Keratinocyte (primary cell): ENCODE data around the gene ABHD17B. TPM values are rescaled to one million over a fixed set of nuclear protein-coding genes. Genes with fewer than 3 reads are reported as not detected.

Experiments used
- DNase-seq: peaks from one replicate; pipeline ENCODE4 v3.0.0-alpha.2; 2011; ENCODE audit warnings: low read depth, missing footprints, low spot score
- FAIRE-seq: peaks from 2 replicates; lab custom pipeline; 2011; peaks lifted over from hg19 to GRCh38; lab: Jason Lieb, UNC
- H2AFZ ChIP-seq: 2 replicates; pipeline ENCODE4 v1.6.0; 2012; ENCODE audit warnings: low read length, control low read depth, inconsistent platforms; ENCODE audit not compliant: control insufficient read depth
- H3K27ac ChIP-seq: 2 replicates; pipeline ENCODE4 v1.5.1; 2011; ENCODE audit warnings: low read length; ENCODE audit not compliant: control insufficient read depth, insufficient read depth
- H3K27me3 ChIP-seq: 3 replicates; pipeline ENCODE4 v1.6.0; 2011; ENCODE audit warnings: low read length; ENCODE audit not compliant: control insufficient read depth, insufficient read depth; ENCODE audit errors: extremely low read depth
- H3K36me3 ChIP-seq, 2 experiments: 2 replicates in 1 of 2; 3 replicates in 1 of 2; pipeline ENCODE4 v1.5.1; 2011; ENCODE audit warnings: low read length in 2 of 2, mild to moderate bottlenecking in 1 of 2; ENCODE audit not compliant: control insufficient read depth in 2 of 2, insufficient read depth in 2 of 2; ENCODE audit errors: extremely low read depth in 1 of 2
- H3K4me1 ChIP-seq: 3 replicates; pipeline ENCODE4 v1.5.1; 2011; ENCODE audit warnings: low read length; ENCODE audit not compliant: control insufficient read depth, insufficient read depth; ENCODE audit errors: extremely low read depth
- H3K4me2 ChIP-seq: 3 replicates; pipeline ENCODE4 v1.6.0; 2011; ENCODE audit warnings: low read depth, low read length; ENCODE audit not compliant: control insufficient read depth, insufficient read depth; ENCODE audit errors: extremely low read depth
- H3K4me3 ChIP-seq, 3 experiments: fragments of 200-600 bp in 1 of 3; sonication (generic) in 1 of 3; 2 replicates in 2 of 3; 3 replicates in 1 of 3; pipeline ENCODE4 v1.5.1; 2011 to 2016; ENCODE audit warnings: low read length in 3 of 3, mild to moderate bottlenecking in 3 of 3, control low read depth in 2 of 3, inconsistent platforms in 1 of 3, low read depth in 1 of 3, mixed read lengths in 1 of 3, mixed run types in 1 of 3, moderate library complexity in 1 of 3; ENCODE audit not compliant: control insufficient read depth in 2 of 3, insufficient read depth in 2 of 3; ENCODE audit errors: extremely low read depth in 1 of 3
- H3K79me2 ChIP-seq: 2 replicates; pipeline ENCODE4 v1.6.0; 2012; ENCODE audit warnings: low read length; ENCODE audit not compliant: control insufficient read depth, insufficient read depth
- H3K9ac ChIP-seq: 3 replicates; pipeline ENCODE4 v1.6.0; 2011; ENCODE audit warnings: low read length; ENCODE audit not compliant: control insufficient read depth, insufficient read depth; ENCODE audit errors: extremely low read depth
- H3K9me1 ChIP-seq: 3 replicates; pipeline ENCODE4 v1.6.0; 2011; ENCODE audit warnings: low read length; ENCODE audit not compliant: control insufficient read depth, insufficient read depth; ENCODE audit errors: extremely low read depth
- H3K9me3 ChIP-seq: 2 replicates; pipeline ENCODE4 v1.5.1; 2012; ENCODE audit warnings: low read depth, low read length; ENCODE audit not compliant: control insufficient read depth
- H4K20me1 ChIP-seq: 3 replicates; pipeline ENCODE4 v1.6.0; 2011; ENCODE audit warnings: low read length; ENCODE audit not compliant: control insufficient read depth, insufficient read depth; ENCODE audit errors: extremely low read depth
- CTCF ChIP-seq, 3 experiments: IDR thresholded peaks in 1 of 3; conservative IDR thresholded peaks in 1 of 3; optimal IDR thresholded peaks in 1 of 3; 2 replicates in 2 of 3; 3 replicates in 1 of 3; pipeline versions ENCODE3 to v1.5.1; 2011; ENCODE audit warnings: low read length in 3 of 3, mild to moderate bottlenecking in 3 of 3, moderate library complexity in 2 of 3, control low read depth in 1 of 3, inconsistent platforms in 1 of 3; ENCODE audit not compliant: insufficient read depth in 2 of 3; ENCODE audit errors: extremely low read depth in 1 of 3
- EZH2 ChIP-seq: IDR thresholded peaks from one replicate; pipeline ENCODE4 v1.6.1; 2012; ENCODE audit warnings: inconsistent platforms, mild to moderate bottlenecking, low read length, moderate library complexity
- dilution Hi-C: fragments of 300-500 bp; cut with MboI; formaldehyde crosslinking; loops from one replicate; pipeline ENCODE4 v1.7.0; 2020; ENCODE audit warnings: low sequenced_read_pairs; ENCODE audit not compliant: extremely low pct_ligation_motif_present
- polyA plus RNA-seq, 5 experiments: library from polyadenylated mRNA; depleted of rRNA in 3 of 5; stranded (reverse) in 3 of 5; stranded (forward) in 1 of 5; unstranded in 1 of 5; fragments of >200 nt; gene quantifications; 1 replicate in 1 of 5; 2 replicates in 3 of 5; 3 replicates in 1 of 5; pipeline versions ENCODE4 v1.2.1 to v1.2.3, GENCODE V29; 2011 to 2012; ENCODE audit warnings: missing spikeins in 2 of 5, low read depth in 1 of 5, low replicate concordance in 1 of 5

ABHD17B gene
- polyA plus RNA-seq, 1 donor (not counting 4 experiments of a cell fraction or from before 2014, with no cell fraction given) = 16.3 TPM

- Histone ChIP-seq H3K9me1 (no peaks in the 10 kb centered on the region), H3K79me2 (no peaks in the 10 kb centered on the region), H3K9me3 (no peaks in the 10 kb centered on the region), H3K4me2 (no peak overlapping the region), H3K27ac (no peak overlapping the region), H3K36me3 (no peaks in the 10 kb centered on the region), H3K4me3 (no peak overlapping the region), H3K4me1 (no peaks in the 10 kb centered on the region), H3K27me3 (no peaks in the 10 kb centered on the region), H2AFZ (no peak overlapping the region), H3K9ac (no peak overlapping the region), H4K20me1 (no peaks in the 10 kb centered on the region)
- DNase-seq (no peak), FAIRE-seq (no peak)
- TF ChIP-seq CTCF (optimal IDR thresholded peaks at IDR 0.05 in 1 of 3, IDR thresholded peaks at IDR 0.05 in 1 of 3, conservative IDR thresholded peaks at IDR 0.05 in 1 of 3; ENCODE audit: extremely low read depth in 1 of 3, insufficient read depth in 2 of 3, low read length in 3 of 3) (no peak), EZH2 (no peak)
- dilution Hi-C loops = no loop called here
Measured at GRCh38 chr9:71826279-71826678, 84.7 kb downstream of the ABHD17B start.

GRCh38 chr9:71824257-71824656 lies 86.7 kb downstream of the ABHD17B start:
- Histone ChIP-seq H3K4me3 (no peak overlapping the region), H3K9me1 (no peaks in the 10 kb centered on the region), H3K9ac (no peak overlapping the region), H3K4me2 (no peak overlapping the region), H2AFZ (no peak overlapping the region), H3K27me3 (no peaks in the 10 kb centered on the region), H3K9me3 (no peaks in the 10 kb centered on the region), H3K4me1 (no peaks in the 10 kb centered on the region), H3K36me3 (no peaks in the 10 kb centered on the region), H4K20me1 (no peaks in the 10 kb centered on the region), H3K79me2 (no peaks in the 10 kb centered on the region), H3K27ac (no peak overlapping the region)
- no peak for TF ChIP-seq EZH2
- no peak for TF ChIP-seq CTCF (optimal IDR thresholded peaks at IDR 0.05 in 1 of 3, IDR thresholded peaks at IDR 0.05 in 1 of 3, conservative IDR thresholded peaks at IDR 0.05 in 1 of 3; ENCODE audit: extremely low read depth in 1 of 3, insufficient read depth in 2 of 3, low read length in 3 of 3)
- no peak for FAIRE-seq
- DNase-seq = no peak
- dilution Hi-C loops = no loop called here
